Left lung (tissue), 10 donors: ENCODE data around the gene INHBE. TPM values are rescaled to one million over a fixed set of nuclear protein-coding genes. Genes with fewer than 3 reads are reported as not detected.
A peak's percentile ranks its signal among the peaks of the same experiment; 100 is the strongest.

Source experiments
- ATAC-seq: fragments of 200-7000 bp; cut with Tn5 transposase; one replicate; pipeline ENCODE4 v1.9.1; 2020; ENCODE audit warnings: moderate library complexity
- DNase-seq, 4 donors: peaks; one replicate each; pipeline ENCODE4 v3.0.0-alpha.2; 2013 to 2020
- H3K27ac ChIP-seq, 2 donors: fragments of 200-600 bp; sonication (generic) in 1 of 2; one replicate each; pipeline versions ENCODE4 v1.5.0 to v1.8.0; 2020 to 2021
- H3K27me3 ChIP-seq, 2 donors: fragments of 200-600 bp; sonication (generic) in 1 of 2; one replicate each; pipeline versions ENCODE4 v1.5.0 to v1.8.0; 2020 to 2021
- H3K36me3 ChIP-seq, 2 donors: fragments of 200-600 bp; sonication (generic) in 1 of 2; one replicate each; pipeline versions ENCODE4 v1.5.0 to v1.8.0; 2020 to 2021
- H3K4me1 ChIP-seq, 2 donors: fragments of 200-600 bp; one replicate each; pipeline ENCODE4 v1.8.0; 2021
- H3K4me3 ChIP-seq, 2 donors: fragments of 200-600 bp; sonication (generic) in 1 of 2; one replicate each; pipeline versions ENCODE4 v1.5.0 to v1.8.0; 2020 to 2021; ENCODE audit warnings: mild to moderate bottlenecking in 1 of 2
- H3K9me3 ChIP-seq, 2 donors: fragments of 200-600 bp; sonication (generic) in 1 of 2; one replicate each; pipeline versions ENCODE4 v1.5.0 to v1.8.0; 2020 to 2021
- intact Hi-C, 2 donors: fragments of 100-400 bp; cut with DNase I; formaldehyde crosslinking; loops; one replicate each; pipeline versions ENCODE4 v1.11.2 to v1.14.2; 2022
- polyA plus RNA-seq, 6 donors: library from polyadenylated mRNA; unstranded; fragments of 120-200 nt; gene quantifications; one replicate each; pipeline ENCODE4 v1.2.1, GENCODE V29; 2013; ENCODE audit not compliant: insufficient read length in 6 of 6
- total RNA-seq, 2 donors: library from RNA; stranded (reverse); fragmentation: NEBNext Ultra II Directional; extraction: Animal tissue kit (Norgen Biotek cat#: 25700); gene quantifications; one replicate each; pipeline ENCODE4 v1.2.1, GENCODE V29; 2021
- TF ChIP-seq, protein P1 (sequence below), 2 donors: fragments of 200-600 bp; sonication (generic) in 1 of 2; IDR thresholded peaks; one replicate each; pipeline versions ENCODE4 v1.5.0 to v1.8.0; 2021; ENCODE audit warnings: antibody characterized with exemption in 2 of 2
- donor health status: DM: no; HTN: yes; CAD: no.
- donor health status: DM: no; HTN: no; CAD: no.

INHBE gene
- total and polyA plus RNA-seq, 8 donors, result 0.52 to 1.4 (median 0.77) TPM; not detected in 1

GRCh38 chr12:57474862-57475261, 19.8 kb downstream of the INHBE start:
- peaks cover 0 to 65% of the 10 kb centered on the region in 2 donors for H3K4me1 ChIP-seq
- H3K27me3 ChIP-seq, result peaks cover 24 to 55% of the 10 kb centered on the region in 2 donors
- TF ChIP-seq, protein P1, sequence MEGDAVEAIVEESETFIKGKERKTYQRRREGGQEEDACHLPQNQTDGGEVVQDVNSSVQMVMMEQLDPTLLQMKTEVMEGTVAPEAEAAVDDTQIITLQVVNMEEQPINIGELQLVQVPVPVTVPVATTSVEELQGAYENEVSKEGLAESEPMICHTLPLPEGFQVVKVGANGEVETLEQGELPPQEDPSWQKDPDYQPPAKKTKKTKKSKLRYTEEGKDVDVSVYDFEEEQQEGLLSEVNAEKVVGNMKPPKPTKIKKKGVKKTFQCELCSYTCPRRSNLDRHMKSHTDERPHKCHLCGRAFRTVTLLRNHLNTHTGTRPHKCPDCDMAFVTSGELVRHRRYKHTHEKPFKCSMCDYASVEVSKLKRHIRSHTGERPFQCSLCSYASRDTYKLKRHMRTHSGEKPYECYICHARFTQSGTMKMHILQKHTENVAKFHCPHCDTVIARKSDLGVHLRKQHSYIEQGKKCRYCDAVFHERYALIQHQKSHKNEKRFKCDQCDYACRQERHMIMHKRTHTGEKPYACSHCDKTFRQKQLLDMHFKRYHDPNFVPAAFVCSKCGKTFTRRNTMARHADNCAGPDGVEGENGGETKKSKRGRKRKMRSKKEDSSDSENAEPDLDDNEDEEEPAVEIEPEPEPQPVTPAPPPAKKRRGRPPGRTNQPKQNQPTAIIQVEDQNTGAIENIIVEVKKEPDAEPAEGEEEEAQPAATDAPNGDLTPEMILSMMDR (IDR thresholded peaks at IDR 0.05), result no peak
- peak overlapping the region in 1 of 2 donors; percentile 64 for H3K4me3 ChIP-seq
- ATAC-seq (no peak), DNase-seq (no peak)
- intact Hi-C loops, result no loop called here
- no peaks in the 10 kb centered on the region for H3K9me3 ChIP-seq
- no peak overlapping the region for H3K27ac ChIP-seq
- H3K36me3 ChIP-seq, result peaks cover 0 to 56% of the 10 kb centered on the region in 2 donors

GRCh38 chr12:57475271-57476161, 20.4 kb downstream of the INHBE start:
- Histone ChIP-seq H3K27ac (peak overlapping the region in 1 of 2 donors; percentile 95), H3K4me1 (peaks cover 0 to 65% of the 10 kb centered on the region in 2 donors), H3K36me3 (peaks cover 0 to 50% of the 10 kb centered on the region in 2 donors), H3K27me3 (peaks cover 24 to 53% of the 10 kb centered on the region in 2 donors), H3K4me3 (peak overlapping the region; percentile 9 to 64), H3K9me3 (no peaks in the 10 kb centered on the region)
- DNase-seq, result peak in 2 of 4 donors; percentile 56 to 86
- intact Hi-C loops, result no loop called here
- ATAC-seq, result peak; percentile 35
- TF ChIP-seq, protein P1 (IDR thresholded peaks at IDR 0.05), result no peak

- DNase-seq (peak in 2 of 4 donors; percentile 55 to 88), ATAC-seq (peak; percentile 27)
- H3K36me3 ChIP-seq, result peaks cover 0 to 41% of the 10 kb centered on the region in 2 donors
- H3K9me3 ChIP-seq, result no peaks in the 10 kb centered on the region
- H3K27ac ChIP-seq, result peak overlapping the region; percentile 71 to 95
- peaks cover 24 to 49% of the 10 kb centered on the region in 2 donors for H3K27me3 ChIP-seq
- TF ChIP-seq, protein P1 (IDR thresholded peaks at IDR 0.05), result peak in 1 of 2 donors; percentile 37
- peak overlapping the region; percentile 22 to 64 for H3K4me3 ChIP-seq
- H3K4me1 ChIP-seq, result peaks cover 0 to 66% of the 10 kb centered on the region in 2 donors
- intact Hi-C loops, result no loop called here
Measured at GRCh38 chr12:57476162-57476992, 21.3 kb downstream of the INHBE start.

DNA sequence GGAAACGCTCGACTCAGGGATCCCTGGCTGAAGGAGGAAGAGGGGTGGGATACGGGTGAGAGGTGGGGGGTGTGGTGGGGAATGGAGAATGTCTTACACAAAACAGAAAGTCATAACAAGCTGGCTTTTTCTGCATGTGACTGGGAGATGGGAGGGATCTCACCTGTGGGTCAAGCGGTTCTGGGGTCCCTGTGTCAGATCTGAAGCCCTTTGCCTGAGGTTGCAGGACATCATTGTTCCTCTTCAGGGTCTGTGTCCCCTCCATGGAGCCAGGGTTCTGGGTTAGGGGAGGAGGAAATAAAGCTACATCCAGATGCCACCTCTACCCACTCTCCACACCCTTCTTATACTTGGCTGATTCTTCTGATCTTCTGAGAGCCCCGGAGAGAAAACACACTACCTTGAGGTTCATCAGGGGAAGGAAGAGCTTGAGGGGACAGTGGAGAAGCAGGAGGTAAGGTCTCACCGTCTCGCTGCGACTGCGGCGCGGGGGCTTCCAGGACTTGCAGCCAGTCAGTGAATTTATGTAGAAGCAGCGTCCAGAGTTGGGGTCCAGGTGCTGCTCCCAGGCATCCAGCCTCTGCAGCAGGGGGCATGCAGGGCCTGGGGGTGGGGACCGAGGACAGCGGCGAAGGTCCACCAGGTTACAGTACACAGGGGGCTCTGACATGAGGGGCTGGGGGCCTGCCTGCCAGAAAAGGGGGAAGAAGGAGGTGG, 22.0 kb downstream of the INHBE start:
- intact Hi-C loops, result no loop called here
- H3K27me3 ChIP-seq, result peaks cover 24 to 44% of the 10 kb centered on the region in 2 donors
- no peak for ATAC-seq
- TF ChIP-seq, protein P1 (IDR thresholded peaks at IDR 0.05), result no peak
- H3K27ac ChIP-seq, result peak overlapping the region; percentile 71 to 95
- DNase-seq, result no peak
- H3K4me3 ChIP-seq, result peak overlapping the region; percentile 22 to 64
- no peaks in the 10 kb centered on the region for H3K9me3 ChIP-seq
- H3K36me3 ChIP-seq, result peaks cover 0 to 33% of the 10 kb centered on the region in 2 donors
- peaks cover 0 to 66% of the 10 kb centered on the region in 2 donors for H3K4me1 ChIP-seq
